ENCODE data around the gene WWOX.

DNA sequence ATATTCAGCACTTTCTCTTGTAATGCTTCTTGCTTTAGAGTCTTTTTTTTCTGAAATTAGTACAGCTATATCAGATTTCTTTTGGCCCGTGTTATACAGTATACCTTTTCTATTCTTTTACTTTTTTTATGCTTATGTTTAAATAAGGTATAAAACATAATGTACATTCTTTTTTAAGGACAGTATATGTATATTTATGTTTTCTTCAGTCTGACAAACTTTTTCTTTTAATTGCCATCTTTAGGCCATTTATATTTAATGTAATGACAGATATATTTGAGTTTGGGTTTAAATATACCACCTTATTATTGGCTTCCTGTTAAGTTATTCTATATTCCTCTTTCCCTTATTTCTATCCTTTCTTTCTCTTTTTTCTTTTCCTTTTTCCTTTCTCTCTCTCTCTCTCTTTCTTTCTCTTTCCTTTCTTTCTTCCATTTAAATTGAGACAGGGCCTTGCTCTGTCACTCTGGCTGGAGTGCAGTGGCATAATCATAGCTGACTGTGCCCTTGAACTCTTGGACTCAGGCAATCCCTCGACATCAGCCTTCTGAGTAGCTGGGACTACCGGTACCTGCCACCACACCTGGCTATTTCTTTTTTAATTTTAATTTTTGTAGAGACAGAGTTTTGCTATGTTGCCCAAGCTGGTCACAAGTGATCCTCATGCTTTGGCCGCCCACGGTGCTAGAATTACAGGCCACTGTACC lies 61.7 kb downstream of the WWOX start:
- no peak for TF ChIP-seq TAF1 (IDR thresholded peaks at IDR 0.05; ENCODE audit: low read depth, low read length)
- no peak for TF ChIP-seq POLR2AphosphoS5 (IDR thresholded peaks at IDR 0.05; ENCODE audit: low read depth, low read length)
- no peak for TF ChIP-seq POLR2A (IDR thresholded peaks at IDR 0.05; ENCODE audit: low read depth, low read length)

Measured in GM12891 (cell line).